ENCODE data around the gene LRRN2. TPM values are rescaled to one million over a fixed set of nuclear protein-coding genes. Genes with fewer than 3 reads are reported as not detected.
A peak's percentile ranks its signal among the peaks of the same experiment; 100 is the strongest.

Gene LRRN2
- total RNA-seq, 1 experiment from 2014 or later: not detected

- TF ChIP-seq, protein P1, sequence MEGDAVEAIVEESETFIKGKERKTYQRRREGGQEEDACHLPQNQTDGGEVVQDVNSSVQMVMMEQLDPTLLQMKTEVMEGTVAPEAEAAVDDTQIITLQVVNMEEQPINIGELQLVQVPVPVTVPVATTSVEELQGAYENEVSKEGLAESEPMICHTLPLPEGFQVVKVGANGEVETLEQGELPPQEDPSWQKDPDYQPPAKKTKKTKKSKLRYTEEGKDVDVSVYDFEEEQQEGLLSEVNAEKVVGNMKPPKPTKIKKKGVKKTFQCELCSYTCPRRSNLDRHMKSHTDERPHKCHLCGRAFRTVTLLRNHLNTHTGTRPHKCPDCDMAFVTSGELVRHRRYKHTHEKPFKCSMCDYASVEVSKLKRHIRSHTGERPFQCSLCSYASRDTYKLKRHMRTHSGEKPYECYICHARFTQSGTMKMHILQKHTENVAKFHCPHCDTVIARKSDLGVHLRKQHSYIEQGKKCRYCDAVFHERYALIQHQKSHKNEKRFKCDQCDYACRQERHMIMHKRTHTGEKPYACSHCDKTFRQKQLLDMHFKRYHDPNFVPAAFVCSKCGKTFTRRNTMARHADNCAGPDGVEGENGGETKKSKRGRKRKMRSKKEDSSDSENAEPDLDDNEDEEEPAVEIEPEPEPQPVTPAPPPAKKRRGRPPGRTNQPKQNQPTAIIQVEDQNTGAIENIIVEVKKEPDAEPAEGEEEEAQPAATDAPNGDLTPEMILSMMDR (IDR thresholded peaks at IDR 0.05; ENCODE audit: insufficient read depth in 1 of 2, low read depth in 1 of 2, low read length in 1 of 2, severe bottlenecking in 1 of 2, unreplicated experiment in 1 of 2): no peak
- Histone ChIP-seq H3K9me3 (no peaks in the 10 kb centered on the region), H3K4me3 (ENCODE audit: low read depth, low read length) (no peak overlapping the region), H3K27me3 (replicated peaks; ENCODE audit: control insufficient read depth, insufficient read depth, low read length) (no peaks in the 10 kb centered on the region), H3K36me3 (ENCODE audit: control insufficient read depth, insufficient read depth, low read length) (no peaks in the 10 kb centered on the region), H3K4me1 (no peaks in the 10 kb centered on the region)
- Mint-ChIP-seq H3K36me3 (ENCODE audit: insufficient read depth, unreplicated experiment) (peaks cover 5% of the 10 kb centered on the region), H3K27ac (ENCODE audit: unreplicated experiment) (no peak overlapping the region), H3K4me3 (ENCODE audit: unreplicated experiment) (no peak overlapping the region), H3K9me3 (ENCODE audit: unreplicated experiment) (no peaks in the 10 kb centered on the region), H3K4me1 (ENCODE audit: low read depth, unreplicated experiment) (no peaks in the 10 kb centered on the region), H3K27me3 (ENCODE audit: insufficient read depth, unreplicated experiment) (peaks cover 2% of the 10 kb centered on the region)
- ChIA-PET POLR2A (no interaction called here), CTCF (interaction anchor here (0.6 kb wide), 1 partner anchor 754 kb away, joined by 3 read pairs; no protein-coding TSS in a partner anchor)
- no TSS peak for BruUV-seq (replicated peaks)
- no peak for DNase-seq
- intact Hi-C loops (cut with micrococcal nuclease; ENCODE audit: unreplicated experiment): no loop called here
Measured at GRCh38 chr1:204602111-204602579, 83.4 kb downstream of the LRRN2 start.

DNA sequence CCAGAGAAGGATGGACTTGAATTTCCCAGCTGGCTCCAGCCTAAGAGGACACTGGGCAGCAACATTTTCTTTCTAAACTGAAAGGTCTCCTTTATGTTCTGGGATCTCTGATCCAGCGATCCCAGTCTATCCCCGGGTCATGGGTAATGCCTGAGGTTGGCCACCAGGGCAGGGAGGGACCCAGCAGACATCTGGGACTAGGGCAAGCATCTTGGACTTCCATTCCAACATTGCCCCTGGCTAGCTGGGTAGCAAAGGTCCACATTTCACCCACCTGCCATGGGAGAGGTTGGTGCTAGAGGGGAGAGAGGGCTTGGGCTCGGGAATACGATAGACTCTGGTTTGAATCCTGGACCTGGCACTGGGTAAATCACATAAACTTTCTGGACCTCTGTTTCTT lies 84.6 kb downstream of the LRRN2 start:
- Histone ChIP-seq H3K4me1 (no peaks in the 10 kb centered on the region), H3K4me3 (ENCODE audit: low read depth, low read length) (no peak overlapping the region), H3K9me3 (no peaks in the 10 kb centered on the region), H3K27me3 (replicated peaks; ENCODE audit: control insufficient read depth, insufficient read depth, low read length) (no peaks in the 10 kb centered on the region), H3K36me3 (ENCODE audit: control insufficient read depth, insufficient read depth, low read length) (no peaks in the 10 kb centered on the region)
- ChIA-PET POLR2A (no interaction called here), CTCF (no interaction called here)
- Mint-ChIP-seq H3K9me3 (ENCODE audit: unreplicated experiment) (no peaks in the 10 kb centered on the region), H3K4me1 (ENCODE audit: low read depth, unreplicated experiment) (no peaks in the 10 kb centered on the region), H3K36me3 (ENCODE audit: insufficient read depth, unreplicated experiment) (peaks cover 5% of the 10 kb centered on the region), H3K27me3 (ENCODE audit: insufficient read depth, unreplicated experiment) (peaks cover 2% of the 10 kb centered on the region), H3K27ac (ENCODE audit: unreplicated experiment) (no peak overlapping the region), H3K4me3 (ENCODE audit: unreplicated experiment) (no peak overlapping the region)
- no peak for DNase-seq
- TF ChIP-seq, protein P1 (IDR thresholded peaks at IDR 0.05; ENCODE audit: insufficient read depth in 1 of 2, low read depth in 1 of 2, low read length in 1 of 2, severe bottlenecking in 1 of 2, unreplicated experiment in 1 of 2): peak in 1 of 2 experiments; percentile 22
- intact Hi-C loops (cut with micrococcal nuclease; ENCODE audit: unreplicated experiment): no loop called here
- BruUV-seq (replicated peaks): no TSS peak

- no peaks in the 10 kb centered on the region for H3K4me1 ChIP-seq
- H3K4me1 Mint-ChIP-seq (ENCODE audit: low read depth, unreplicated experiment): no peaks in the 10 kb centered on the region
- H3K36me3 ChIP-seq (ENCODE audit: control insufficient read depth, insufficient read depth, low read length): no peaks in the 10 kb centered on the region
- TF ChIP-seq, protein P1 (IDR thresholded peaks at IDR 0.05; ENCODE audit: insufficient read depth in 1 of 2, low read depth in 1 of 2, low read length in 1 of 2, severe bottlenecking in 1 of 2, unreplicated experiment in 1 of 2): no peak
- intact Hi-C loops (cut with micrococcal nuclease; ENCODE audit: unreplicated experiment): no loop called here
- H3K4me3 ChIP-seq (ENCODE audit: low read depth, low read length): no peak overlapping the region
- no TSS peak for BruUV-seq (replicated peaks)
- no peak for DNase-seq
- no peak overlapping the region for H3K27ac Mint-ChIP-seq (ENCODE audit: unreplicated experiment)
- ChIA-PET CTCF (interaction anchor here (0.6 kb wide), 1 partner anchor 1884 kb away, joined by 5 read pairs; no protein-coding TSS in a partner anchor), POLR2A (no interaction called here)
- H3K36me3 Mint-ChIP-seq (ENCODE audit: insufficient read depth, unreplicated experiment): peaks cover 5% of the 10 kb centered on the region
- no peak overlapping the region for H3K4me3 Mint-ChIP-seq (ENCODE audit: unreplicated experiment)
- no peaks in the 10 kb centered on the region for H3K27me3 ChIP-seq (replicated peaks; ENCODE audit: control insufficient read depth, insufficient read depth, low read length)
- H3K9me3 ChIP-seq: no peaks in the 10 kb centered on the region
- H3K9me3 Mint-ChIP-seq (ENCODE audit: unreplicated experiment): no peaks in the 10 kb centered on the region
- H3K27me3 Mint-ChIP-seq (ENCODE audit: insufficient read depth, unreplicated experiment): peaks cover 2% of the 10 kb centered on the region
Measured at GRCh38 chr1:204600203-204600602, 85.3 kb downstream of the LRRN2 start.

Data from Caco-2 (cell line).